ENCODE results near the gene RAB10. TPM values are rescaled to one million over a fixed set of nuclear protein-coding genes. Genes with fewer than 3 reads are reported as not detected.

The RAB10 gene
- total and polyA plus RNA-seq, 2 of the 13 experiments (the other 11 are each of a cell fraction or from before 2014, with no cell fraction given), result 48.2 to 120 TPM

GRCh38 chr2:26033270-26033817 is 540 bp upstream of the RAB10 start (continued):
- TF ChIP-seq ZFP82 (CRISPR knock-in tag; IDR thresholded peaks at IDR 0.05; ENCODE audit: borderline replicate concordance), result no peak
- TF ChIP-seq USF2 (IDR thresholded peaks at IDR 0.05; ENCODE audit: low read depth, low read length), result no peak
- TF ChIP-seq USF2 (CRISPR knock-in tag; IDR thresholded peaks at IDR 0.05; ENCODE audit: borderline replicate concordance), result no peak
- 0 out of 2 replicates have a peak, but pooled peaks have one; percentile 55 for TF ChIP-seq ZNF446 (CRISPR knock-in tag; IDR thresholded peaks at IDR 0.05)
- no peak for TF ChIP-seq YEATS2 (CRISPR knock-in tag; IDR thresholded peaks at IDR 0.05; ENCODE audit: borderline replicate concordance)
- peak; percentile 94 for TF ChIP-seq PATZ1 (CRISPR knock-in tag; IDR thresholded peaks at IDR 0.05)
- TF ChIP-seq HOXA9 (CRISPR knock-in tag; IDR thresholded peaks at IDR 0.05; ENCODE audit: borderline replicate concordance), result no peak; the same call in 1 of the 2 replicates
- TF ChIP-seq U2AF2 (IDR thresholded peaks at IDR 0.05; ENCODE audit: low read depth, low read length), result no peak
- no peak for TF ChIP-seq ATAD3A (CRISPR knock-in tag; IDR thresholded peaks at IDR 0.05)
- no peak for TF ChIP-seq NFYB (CRISPR knock-in tag; IDR thresholded peaks at IDR 0.05)
- no peak for TF ChIP-seq ETV6 (CRISPR knock-in tag; conservative IDR thresholded peaks at IDR 0.05)
- TF ChIP-seq ZNF280B (CRISPR knock-in tag; IDR thresholded peaks at IDR 0.05; ENCODE audit: borderline replicate concordance), result no peak
- TF ChIP-seq PRPF4 (IDR thresholded peaks at IDR 0.05; ENCODE audit: low read depth, low read length, poor library complexity, severe bottlenecking), result no peak
- TF ChIP-seq CREM (IDR thresholded peaks at IDR 0.05), result no peak
- TF ChIP-seq CREM (CRISPR knock-in tag; IDR thresholded peaks at IDR 0.05), result no peak
- TF ChIP-seq ATRX (CRISPR knock-in tag; IDR thresholded peaks at IDR 0.05; ENCODE audit: borderline replicate concordance), result no peak

Measured in HepG2 (cell line).